GM23248 (cell line): Measurements from ENCODE around the gene LCA5L. TPM values are rescaled to one million over a fixed set of nuclear protein-coding genes. Genes with fewer than 3 reads are reported as not detected.

Experiments
- DNase-seq: peaks from one replicate; pipeline ENCODE4 v3.0.0-alpha.2; 2015
- H2AFZ ChIP-seq: fragments of 200-600 bp; sonication (generic); 2 replicates; pipeline ENCODE4 v1.6.1; 2016; ENCODE audit warnings: antibody characterized with exemption
- H3F3A ChIP-seq: fragments of 200-600 bp; sonication (generic); 2 replicates; pipeline ENCODE4 v1.6.1; 2016; ENCODE audit warnings: mild to moderate bottlenecking, antibody characterized with exemption, mixed run types; ENCODE audit not compliant: insufficient read depth
- H3K27ac ChIP-seq: fragments of 200-600 bp; sonication (generic); 2 replicates; pipeline ENCODE4 v1.5.1; 2016; ENCODE audit warnings: mild to moderate bottlenecking
- H3K27me3 ChIP-seq: fragments of 200-600 bp; sonication (generic); replicated peaks from 2 replicates; pipeline ENCODE4 v1.6.1; 2016; ENCODE audit warnings: mild to moderate bottlenecking; ENCODE audit not compliant: insufficient read depth
- H3K36me3 ChIP-seq: fragments of 200-600 bp; sonication (generic); 2 replicates; pipeline ENCODE4 v1.6.1; 2016; ENCODE audit warnings: low read depth, mild to moderate bottlenecking
- H3K4me1 ChIP-seq: fragments of 200-600 bp; sonication (generic); 2 replicates; pipeline ENCODE4 v1.6.1; 2016; ENCODE audit warnings: mild to moderate bottlenecking; ENCODE audit not compliant: insufficient read depth
- H3K4me2 ChIP-seq: fragments of 200-600 bp; sonication (generic); one replicate; pipeline ENCODE4 v1.6.1; 2016; ENCODE audit warnings: mild to moderate bottlenecking; ENCODE audit not compliant: unreplicated experiment
- H3K4me3 ChIP-seq: fragments of 200-600 bp; sonication (generic); 2 replicates; pipeline ENCODE4 v1.5.1; 2016; ENCODE audit warnings: mild to moderate bottlenecking
- H3K79me2 ChIP-seq: fragments of 200-600 bp; sonication (generic); 2 replicates; pipeline ENCODE4 v1.6.1; 2016; ENCODE audit warnings: mild to moderate bottlenecking; ENCODE audit not compliant: insufficient read depth
- H3K9ac ChIP-seq: fragments of 200-600 bp; sonication (generic); 2 replicates; pipeline ENCODE4 v1.6.1; 2016; ENCODE audit warnings: mild to moderate bottlenecking
- H3K9me2 ChIP-seq: fragments of 200-600 bp; sonication (generic); 2 replicates; pipeline ENCODE4 v1.6.1; 2016; ENCODE audit warnings: mixed run types, mild to moderate bottlenecking, moderate library complexity; ENCODE audit not compliant: insufficient read depth
- H3K9me3 ChIP-seq: fragments of 200-600 bp; sonication (generic); one replicate; pipeline ENCODE4 v1.6.1; 2017; ENCODE audit warnings: low read depth
- H4K20me1 ChIP-seq: fragments of 200-600 bp; sonication (generic); 2 replicates; pipeline ENCODE4 v1.6.0; 2016; ENCODE audit not compliant: insufficient read depth
- EZH2 ChIP-seq: fragments of 200-600 bp; sonication (generic); IDR thresholded peaks from 2 replicates; pipeline ENCODE4 v1.6.1; 2018; ENCODE audit warnings: antibody characterized with exemption, mild to moderate bottlenecking; ENCODE audit not compliant: insufficient read depth, poor library complexity, severe bottlenecking
- EZH2phosphoT487 ChIP-seq: fragments of 200-600 bp; sonication (generic); IDR thresholded peaks from 2 replicates; pipeline ENCODE4 v1.6.1; 2018; ENCODE audit warnings: antibody characterized with exemption, moderate library complexity, mild to moderate bottlenecking, low read depth; ENCODE audit not compliant: insufficient read depth
- WGBS, 2 experiments: methylation state at CpG; one replicate each; pipeline ENCODE4 v1.1.6; 2015 to 2017; ENCODE audit warnings: low lambda C conversion rate in 2 of 2, low coverage in 1 of 2; ENCODE audit errors: missing lambda C conversion rate in 2 of 2; 5-methylcytosine and 5-hydroxymethylcytosine counted together
- in situ Hi-C: fragments of 300-500 bp; cut with MboI; formaldehyde crosslinking; loops from 2 replicates; pipeline ENCODE4 v1.15.0; 2020
- polyA plus RNA-seq: library from polyadenylated mRNA; unstranded; fragments of >200 nt; fragmentation: Nextera tagmentation; extraction: Ambion mirVana; gene quantifications from 2 replicates; pipeline ENCODE4 v1.2.1, GENCODE V29; 2016
- total RNA-seq: library from RNA; depleted of rRNA; stranded (reverse); fragments of >200 nt; shearing (Covaris generic); gene quantifications from 2 replicates; pipeline ENCODE4 v1.2.3, GENCODE V29; 2014

Gene LCA5L
- total and polyA plus RNA-seq, 2 experiments from 2014 or later, result 1.1 to 3.0 TPM

GRCh38 chr21:39390212-39390765 is 55.3 kb downstream of the LCA5L start:
- Histone ChIP-seq H3K9me3 (no peaks in the 10 kb centered on the region), H3K9ac (no peak overlapping the region), H4K20me1 (no peaks in the 10 kb centered on the region; the same call in 1 of the 2 replicates), H3K36me3 (peaks cover 30% of the 10 kb centered on the region), H3K79me2 (peaks cover 47% of the 10 kb centered on the region), H3K4me1 (peaks cover 9% of the 10 kb centered on the region; the same call in 1 of the 2 replicates), H3K9me2 (no peaks in the 10 kb centered on the region), H2AFZ (no peak overlapping the region), H3K27me3 (no peaks in the 10 kb centered on the region), H3K4me3 (no peak overlapping the region), H3K27ac (no peak overlapping the region), H3K4me2 (no peak overlapping the region), H3F3A (peaks cover 10% of the 10 kb centered on the region)
- DNase-seq, result no peak
- TF ChIP-seq EZH2phosphoT487, result no peak
- TF ChIP-seq EZH2, result no peak
- in situ Hi-C loops, result no loop called here
- WGBS, 2 experiments, result 90 to 94% methylated on average over 16 of the region's 16 CpGs

GRCh38 chr21:39388811-39389155 is 56.8 kb downstream of the LCA5L start:
- TF ChIP-seq EZH2, result no peak
- no peak for TF ChIP-seq EZH2phosphoT487
- H4K20me1 ChIP-seq, result no peaks in the 10 kb centered on the region; the same call in 1 of the 2 replicates
- H3K79me2 ChIP-seq, result peaks cover 62% of the 10 kb centered on the region
- no peaks in the 10 kb centered on the region for H3K27me3 ChIP-seq
- H2AFZ ChIP-seq, result peak overlapping the region; percentile 94
- H3K27ac ChIP-seq, result 0 out of 2 replicates have a peak overlapping the region, but pooled peaks have one; percentile 66
- H3K9ac ChIP-seq, result peak overlapping the region; percentile 78
- no peaks in the 10 kb centered on the region for H3K9me3 ChIP-seq
- no peaks in the 10 kb centered on the region for H3K9me2 ChIP-seq
- 2 to 4% methylated on average over 9 to 10 of the region's 10 CpGs for WGBS, 2 experiments
- in situ Hi-C loops, result no loop called here
- peaks cover 10% of the 10 kb centered on the region for H3F3A ChIP-seq
- H3K4me2 ChIP-seq, result peak overlapping the region; percentile 98
- H3K36me3 ChIP-seq, result peaks cover 20% of the 10 kb centered on the region
- H3K4me3 ChIP-seq, result peak overlapping the region; percentile 78
- H3K4me1 ChIP-seq, result peaks cover 9% of the 10 kb centered on the region; the same call in 1 of the 2 replicates
- no peak for DNase-seq

GRCh38 chr21:39388038-39388810 is 57.4 kb downstream of the LCA5L start:
- no peaks in the 10 kb centered on the region; the same call in 1 of the 2 replicates for H4K20me1 ChIP-seq
- H3K27me3 ChIP-seq, result no peaks in the 10 kb centered on the region
- peak; percentile 92 for DNase-seq
- H3K79me2 ChIP-seq, result peaks cover 67% of the 10 kb centered on the region
- H3K36me3 ChIP-seq, result peaks cover 17% of the 10 kb centered on the region
- WGBS, 2 experiments, result 1 to 2% methylated on average over 35 of the region's 35 CpGs
- no peaks in the 10 kb centered on the region for H3K9me2 ChIP-seq
- H2AFZ ChIP-seq, result peak overlapping the region; percentile 94
- H3K27ac ChIP-seq, result peak overlapping the region; percentile 66
- peaks cover 10% of the 10 kb centered on the region for H3F3A ChIP-seq
- in situ Hi-C loops, result no loop called here
- peak overlapping the region; percentile 78 for H3K9ac ChIP-seq
- peak overlapping the region; percentile 78 for H3K4me3 ChIP-seq
- peaks cover 9% of the 10 kb centered on the region; the same call in 1 of the 2 replicates for H3K4me1 ChIP-seq
- peak overlapping the region; percentile 98 for H3K4me2 ChIP-seq
- TF ChIP-seq EZH2phosphoT487, result no peak
- TF ChIP-seq EZH2, result no peak
- H3K9me3 ChIP-seq, result no peaks in the 10 kb centered on the region

GRCh38 chr21:39387461-39388037 is 58.0 kb downstream of the LCA5L start:
- H3K27ac ChIP-seq, result peak overlapping the region; percentile 66
- H3K4me2 ChIP-seq, result peak overlapping the region; percentile 98
- in situ Hi-C loops, result no loop called here

More at GRCh38 chr21:39387461-39388037, 58.0 kb downstream of the LCA5L start:
- Histone ChIP-seq H3K9me2 (no peaks in the 10 kb centered on the region), H3K79me2 (peaks cover 73% of the 10 kb centered on the region), H3F3A (peaks cover 10% of the 10 kb centered on the region), H3K4me1 (peaks cover 9% of the 10 kb centered on the region; the same call in 1 of the 2 replicates), H2AFZ (peak overlapping the region; percentile 94), H3K9me3 (no peaks in the 10 kb centered on the region), H3K36me3 (peaks cover 13% of the 10 kb centered on the region), H4K20me1 (no peaks in the 10 kb centered on the region; the same call in 1 of the 2 replicates), H3K4me3 (peak overlapping the region; percentile 78), H3K9ac (peak overlapping the region; percentile 78), H3K27me3 (no peaks in the 10 kb centered on the region)
- peak; percentile 90 for DNase-seq
- 0 to 2% methylated on average over 17 to 21 of the region's 21 CpGs for WGBS, 2 experiments
- TF ChIP-seq EZH2phosphoT487 (no peak), EZH2 (no peak)
